ENCODE measurements around the gene GABRB2.
"Not testable (repeated sequence)": the region's sequence is repeated elsewhere in the genome, so short reads cannot be mapped to it uniquely, and the experiment has no call there.

GABRB2 gene

DNA sequence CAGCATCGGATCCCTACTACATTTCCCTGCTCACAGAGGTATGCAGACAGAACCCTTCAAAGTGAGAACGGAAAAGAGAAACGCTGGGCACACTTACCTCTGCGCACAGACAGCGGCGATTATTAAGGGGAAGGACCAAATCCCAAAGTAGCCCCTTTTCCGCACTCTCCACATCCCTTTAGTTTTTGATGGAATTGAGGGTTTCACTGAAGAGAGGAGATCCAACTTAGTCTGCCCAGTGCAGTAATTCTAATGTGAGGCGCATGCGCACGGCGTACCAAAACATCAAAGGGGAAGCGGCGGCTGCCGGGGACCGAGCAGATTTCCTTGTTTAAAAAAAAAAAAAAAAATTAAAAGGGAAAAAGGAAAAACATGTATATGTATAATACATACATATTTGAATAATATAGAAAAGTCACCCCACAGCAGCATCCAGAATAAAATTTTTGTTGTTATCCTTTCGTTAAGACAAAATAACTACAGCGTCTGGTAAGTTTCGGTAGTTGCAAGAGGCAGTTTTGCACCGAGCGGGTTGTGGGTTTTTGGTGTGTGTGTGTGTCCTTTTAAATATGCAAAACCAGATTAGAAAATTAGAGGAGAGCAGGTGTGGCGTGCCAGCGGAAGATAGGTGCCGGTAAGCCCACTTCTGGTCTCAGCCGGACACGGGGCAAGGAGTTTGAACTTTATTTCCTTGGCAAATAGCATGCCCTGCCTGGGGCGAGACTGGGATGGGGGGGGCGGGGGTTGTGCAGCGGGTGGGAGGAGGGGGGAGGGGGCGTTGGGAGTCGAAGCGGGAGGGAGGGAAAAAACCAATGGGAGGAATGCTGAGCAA lies at the start of gene GABRB2:
TSS of gene GABRB2 (minus strand) at position 256 of the 832 bp plus-strand sequence. CDS start at position 174, 82 bp downstream.
- in situ Hi-C loops (cut with MboI; ENCODE audit: low sequenced_read_pairs): no loop called here

DNA sequence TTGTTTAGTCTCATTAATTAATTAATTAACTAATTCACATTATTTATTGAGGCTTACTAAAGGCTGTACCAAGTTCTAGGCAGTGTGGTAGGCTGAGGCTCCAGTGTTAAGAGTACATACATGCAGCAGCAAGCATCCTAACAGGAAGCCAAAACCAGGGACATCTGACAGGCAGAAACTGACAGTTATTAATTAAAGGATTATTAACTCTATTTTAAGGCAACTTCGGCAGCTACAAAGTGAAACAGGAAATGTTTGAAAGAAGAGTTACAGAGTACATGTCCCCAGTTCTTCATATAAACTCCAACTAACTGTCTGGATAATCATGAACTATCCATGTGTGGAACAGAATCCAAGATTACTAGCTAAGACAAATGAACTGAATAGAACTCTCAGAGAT lies 39.3 kb upstream of the GABRB2 start:
- in situ Hi-C loops (cut with MboI; ENCODE audit: low sequenced_read_pairs): no loop called here

DNA sequence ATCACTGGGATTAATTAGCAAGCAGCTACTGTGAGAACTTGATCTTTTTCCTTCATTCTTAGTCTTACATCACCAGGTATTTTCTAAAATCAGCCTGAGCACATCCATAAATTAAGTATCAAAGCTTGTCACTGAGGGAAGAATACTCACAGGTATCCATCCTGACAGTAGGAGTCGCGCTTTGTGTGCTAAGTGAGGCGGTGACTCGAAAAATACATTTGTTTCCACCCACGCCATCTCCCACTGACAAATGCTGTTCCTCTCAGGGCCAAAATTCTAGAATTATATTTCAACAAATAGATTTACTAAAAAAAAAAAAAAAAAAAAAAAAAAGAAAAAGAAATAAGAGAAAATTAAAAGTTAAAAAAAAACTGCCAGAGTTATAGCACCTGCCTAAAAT lies 34.1 kb upstream of the GABRB2 start:
- in situ Hi-C loops (cut with MboI; ENCODE audit: low sequenced_read_pairs): no loop called here

- in situ Hi-C loops (cut with MboI; ENCODE audit: low sequenced_read_pairs): no loop called here
These were observed 26.4 kb upstream of the GABRB2 start for GRCh38 chr5:161572914-161573313.

GRCh38 chr5:161566081-161566480 lies 19.6 kb upstream of the GABRB2 start:
- in situ Hi-C loops (cut with MboI; ENCODE audit: low sequenced_read_pairs): no loop called here

GRCh38 chr5:161562446-161562845 lies 15.9 kb upstream of the GABRB2 start:
- in situ Hi-C loops (cut with MboI; ENCODE audit: low sequenced_read_pairs): no loop called here

DNA sequence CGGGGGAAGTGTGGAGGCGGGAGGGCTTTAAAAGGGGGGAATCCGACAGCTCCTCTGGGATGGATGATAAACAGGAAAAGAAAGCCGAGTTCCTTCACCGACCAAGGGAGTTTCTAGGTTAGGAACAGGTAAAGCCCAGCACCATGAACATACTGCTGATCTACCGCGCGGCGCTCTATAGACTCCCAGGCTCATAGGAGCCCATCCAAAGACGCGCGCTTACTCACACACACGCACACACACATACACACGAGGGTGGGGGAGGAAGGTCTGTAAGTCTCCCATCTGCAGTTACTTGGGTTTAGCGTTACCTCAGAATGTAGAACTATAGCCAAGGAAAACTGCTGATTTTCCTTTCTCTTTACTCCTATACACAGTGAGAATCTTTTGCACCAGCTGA lies 2.6 kb upstream of the GABRB2 start:
- in situ Hi-C loops (cut with MboI; ENCODE audit: low sequenced_read_pairs): no loop called here

DNA sequence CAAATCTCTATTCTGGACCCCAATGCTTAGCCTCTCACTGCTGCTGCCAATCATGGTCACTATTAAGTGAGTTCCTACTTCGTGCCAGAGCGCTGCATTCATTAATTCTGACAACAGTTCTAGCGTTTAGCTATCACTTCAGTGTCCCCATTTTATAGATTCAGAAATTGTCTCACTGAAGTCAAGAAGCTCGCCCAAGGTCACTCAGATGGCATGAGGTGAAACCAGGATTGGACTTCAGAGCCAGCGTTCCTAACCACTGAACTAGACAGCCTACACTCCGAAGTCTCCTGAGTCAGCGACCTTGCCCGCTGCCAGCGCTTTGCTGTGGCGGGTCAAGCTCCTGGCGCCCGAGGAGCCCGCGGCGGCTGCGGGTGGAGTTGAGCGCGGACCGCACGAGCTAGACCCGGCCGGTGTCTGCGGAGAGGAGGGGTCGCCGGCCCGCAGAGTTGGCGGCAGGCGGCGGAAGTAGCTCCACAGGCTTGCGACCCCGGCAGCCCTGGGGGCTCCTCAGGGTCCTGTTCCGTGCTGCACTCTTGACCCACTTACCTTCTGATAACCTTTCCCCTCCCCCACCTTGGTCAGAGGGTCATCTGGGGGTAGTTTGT lies 2.1 kb upstream of the GABRB2 start:
- in situ Hi-C loops (cut with MboI; ENCODE audit: low sequenced_read_pairs): no loop called here

GRCh38 chr5:161547738-161548486 lies 1.4 kb upstream of the GABRB2 start:
- in situ Hi-C loops (cut with MboI; ENCODE audit: low sequenced_read_pairs): no loop called here

DNA sequence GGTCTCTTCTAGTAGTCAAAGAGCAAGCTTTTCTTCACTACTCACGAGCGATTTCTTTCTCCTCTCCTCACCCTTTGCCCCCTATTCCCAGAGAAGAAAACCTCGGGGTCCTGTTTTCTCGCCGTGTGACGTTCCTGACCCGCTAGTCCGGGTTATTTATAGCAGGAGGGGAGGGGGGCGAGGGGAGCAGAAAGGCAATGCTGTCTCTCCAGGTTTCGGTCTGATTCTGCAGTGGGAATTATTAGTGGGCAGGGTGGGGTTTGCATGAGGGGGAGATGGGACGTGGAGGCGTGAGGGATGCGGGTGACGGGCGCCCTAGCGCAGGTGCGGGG lies 847 bp upstream of the GABRB2 start:
- in situ Hi-C loops (cut with MboI; ENCODE audit: low sequenced_read_pairs): no loop called here

- in situ Hi-C loops (cut with MboI; ENCODE audit: low sequenced_read_pairs): no loop called here
These were observed 443 bp downstream of the GABRB2 start for GRCh38 chr5:161546095-161546469.

- in situ Hi-C loops (cut with MboI; ENCODE audit: low sequenced_read_pairs): no loop called here
These were observed 1.0 kb downstream of the GABRB2 start for GRCh38 chr5:161545344-161546094.

DNA sequence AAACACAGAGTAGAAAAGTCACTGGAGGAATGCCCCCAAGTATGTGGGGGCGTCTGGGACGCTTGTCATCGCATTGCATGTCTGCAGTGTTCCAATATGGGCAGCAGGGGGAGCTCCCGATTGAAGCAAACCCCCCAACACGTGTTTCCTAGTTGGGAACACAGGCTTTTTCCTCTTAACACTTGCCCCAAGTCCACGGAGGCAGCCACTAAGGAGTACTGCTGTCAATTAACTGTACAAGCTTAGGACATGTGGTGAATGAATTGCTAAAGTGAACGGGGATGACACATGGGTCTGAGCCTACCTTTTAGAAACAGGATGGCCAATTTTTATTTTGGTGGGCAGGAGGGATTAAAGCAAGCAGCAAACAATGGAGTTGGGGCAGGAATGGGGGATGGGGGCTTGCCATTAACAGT lies 2.2 kb downstream of the GABRB2 start:
- in situ Hi-C loops (cut with MboI; ENCODE audit: low sequenced_read_pairs): no loop called here

DNA sequence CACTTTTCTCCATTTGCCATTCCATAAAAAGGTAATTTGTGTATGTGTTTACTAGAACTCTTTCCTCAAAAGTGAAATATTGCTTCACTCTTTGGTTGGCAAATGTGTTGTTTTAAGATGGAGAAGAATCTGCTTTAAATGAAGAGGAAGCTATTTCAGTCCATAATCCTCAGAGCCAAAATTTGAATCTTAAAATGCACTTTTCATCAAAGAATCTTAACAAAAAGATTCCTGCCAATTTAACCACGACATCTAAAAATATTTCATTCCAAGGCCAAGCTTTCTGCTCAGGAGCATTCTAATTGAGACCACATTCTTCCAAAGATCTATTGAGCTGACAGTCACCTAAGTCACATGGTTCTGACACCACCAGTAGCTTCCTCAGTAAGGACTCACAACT lies 7.5 kb downstream of the GABRB2 start:
- in situ Hi-C loops (cut with MboI; ENCODE audit: low sequenced_read_pairs): no loop called here

DNA sequence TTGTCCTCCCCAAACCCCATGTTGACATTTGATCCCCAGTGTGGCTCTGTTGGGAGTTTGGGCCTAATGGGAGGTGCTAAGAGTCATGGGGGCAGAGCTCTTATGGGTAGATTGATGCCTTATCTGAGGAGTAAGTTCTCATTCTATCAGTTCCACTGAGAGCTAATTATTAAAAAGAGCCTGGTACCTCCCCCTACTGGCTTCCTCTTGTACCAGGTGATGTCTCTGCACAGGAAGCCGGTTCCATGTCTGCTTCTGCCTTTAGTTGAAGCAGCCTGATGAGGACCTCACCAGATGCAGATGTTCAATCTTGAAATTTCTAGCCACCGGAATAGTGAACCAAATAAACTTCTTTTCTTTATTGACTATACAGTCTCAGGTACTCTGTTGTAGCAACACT lies 10.8 kb downstream of the GABRB2 start:
- in situ Hi-C loops (cut with MboI; ENCODE audit: low sequenced_read_pairs): no loop called here

DNA sequence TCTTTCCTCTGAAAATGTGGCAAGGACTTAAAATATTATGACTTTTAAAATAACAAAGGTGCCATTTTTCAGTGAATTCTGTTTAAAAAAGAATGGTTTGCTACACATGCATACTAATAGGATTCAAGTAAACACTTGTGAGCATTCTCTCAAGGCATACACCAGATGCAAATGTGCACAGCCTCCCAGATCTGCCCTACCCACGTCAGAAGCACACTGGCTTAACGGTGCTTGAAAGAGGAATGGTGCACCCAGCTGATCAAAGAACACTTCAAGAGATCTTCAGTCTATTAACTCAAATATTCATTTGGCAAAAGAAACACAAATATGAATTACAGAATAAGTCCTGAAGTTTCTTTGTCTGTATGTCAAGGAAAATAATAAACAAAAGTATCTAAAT lies 15.8 kb downstream of the GABRB2 start:
- in situ Hi-C loops (cut with MboI; ENCODE audit: low sequenced_read_pairs): no loop called here

DNA sequence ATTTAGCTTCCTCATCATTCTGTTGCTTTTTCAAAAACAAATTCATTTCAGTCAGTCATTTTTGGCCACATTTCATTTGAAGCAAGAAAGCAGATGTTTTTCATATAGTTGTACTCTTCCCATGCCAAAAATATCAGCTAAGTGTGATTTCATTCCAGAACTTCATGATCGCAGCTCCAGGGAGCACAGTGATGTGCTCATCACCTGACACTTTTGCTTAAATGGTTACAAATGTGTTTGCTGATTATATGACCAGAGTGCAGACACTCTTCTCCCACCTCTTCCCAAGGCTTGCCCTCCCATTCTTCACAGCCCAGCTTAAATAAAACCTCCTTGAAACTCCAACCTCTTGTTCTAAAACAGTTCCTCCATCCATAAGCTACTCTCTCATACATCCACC lies 32.6 kb downstream of the GABRB2 start:
- in situ Hi-C loops (cut with MboI; ENCODE audit: low sequenced_read_pairs): no loop called here

DNA sequence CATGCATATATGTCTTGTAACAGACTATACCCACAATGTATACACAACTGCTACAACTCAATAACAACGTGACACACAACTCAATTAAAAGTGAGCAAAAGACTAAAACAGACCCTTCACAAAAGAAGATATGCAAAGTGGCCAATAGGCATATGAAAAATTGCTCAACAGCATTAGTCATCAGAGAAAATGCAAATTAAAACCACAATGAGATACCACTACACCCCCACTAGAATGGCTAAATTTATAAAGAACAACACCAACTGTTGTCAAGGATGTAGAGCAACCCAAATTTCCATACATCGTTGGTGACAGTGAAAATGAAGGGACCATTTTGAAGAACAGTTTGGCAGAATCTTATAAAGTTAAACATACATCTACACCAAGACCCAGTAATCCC lies 38.9 kb downstream of the GABRB2 start:
- in situ Hi-C loops (cut with MboI; ENCODE audit: low sequenced_read_pairs): no loop called here

GRCh38 chr5:161505160-161505559 lies 41.4 kb downstream of the GABRB2 start:
- in situ Hi-C loops (cut with MboI; ENCODE audit: low sequenced_read_pairs): not testable (repeated sequence)

- in situ Hi-C loops (cut with MboI; ENCODE audit: low sequenced_read_pairs): no loop called here
These were observed 48.0 kb downstream of the GABRB2 start for GRCh38 chr5:161498531-161498930.

DNA sequence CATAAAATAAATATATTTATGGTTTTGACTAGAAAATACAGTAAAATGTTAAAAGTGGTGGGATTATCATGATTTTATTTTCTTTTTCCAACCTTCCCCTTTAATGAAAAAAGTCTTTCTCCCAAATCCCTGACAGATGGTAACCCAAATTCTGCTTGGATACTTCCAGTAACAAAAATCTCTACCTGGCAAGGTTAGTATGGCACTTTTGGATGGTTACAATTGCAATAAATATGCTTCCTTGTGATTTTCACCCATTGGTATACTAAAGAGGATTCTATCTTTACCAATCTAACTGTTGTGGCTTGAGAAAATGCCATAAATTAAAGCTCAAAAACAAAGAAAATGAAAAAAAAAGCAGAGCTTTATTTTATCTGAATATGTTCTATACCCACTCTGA lies 62.8 kb downstream of the GABRB2 start:
- in situ Hi-C loops (cut with MboI; ENCODE audit: low sequenced_read_pairs): no loop called here
